HCT116 (cell line): ENCODE measurements around the gene NEUROD2. TPM values are rescaled to one million over a fixed set of nuclear protein-coding genes. Genes with fewer than 3 reads are reported as not detected.

Source experiments
- ATAC-seq: fragments of 200-7000 bp; cut with Tn5 transposase; 2 replicates; pipeline ENCODE4 v1.9.1; 2020; ENCODE audit warnings: mild to moderate bottlenecking, moderate library complexity
- BruUV-seq: library from RNA; stranded (reverse); fragments of 400-500 nt; replicated peaks from 2 replicates; lab custom pipeline; 2021; lab: Mats Ljungman, UMichigan
- CTCF ChIA-PET: fragments of 300-600 bp; sonication (Branson Sonifier 250); formaldehyde crosslinking; loops from one replicate; lab custom pipeline; 2021; ENCODE audit warnings: antibody characterized with exemption; lab: Charles Lee
- POLR2A ChIA-PET: fragments of 300-600, 350-600 bp; sonication (Branson Sonifier 250); formaldehyde crosslinking; loops from one replicate; lab custom pipeline; 2021; ENCODE audit warnings: antibody characterized with exemption; lab: Charles Lee
- RAD21 ChIA-PET, 2 experiments: fragments of 300-600 bp; sonication (Branson Sonifier 250); formaldehyde crosslinking; loops; one replicate each; lab custom pipeline; 2023; ENCODE audit warnings: low total read pairs in 2 of 2; ENCODE audit not compliant: uncharacterized antibody in 2 of 2, unreplicated experiment in 2 of 2, low non-redundant PET in 1 of 2; lab: Charles Lee
- DNase-seq: peaks from one replicate; pipeline ENCODE4 v3.0.0-alpha.2; 2010; ENCODE audit warnings: low read depth, low spot score
- H2AFZ ChIP-seq: fragments of 200-600 bp; shearing (Covaris generic), sonication (generic); 2 replicates; pipeline ENCODE4 v1.6.1; 2017; ENCODE audit warnings: low read depth, mixed run types, mixed read lengths, antibody characterized with exemption, low read length; ENCODE audit not compliant: poor library complexity, severe bottlenecking
- H3K27ac ChIP-seq: 2 replicates; pipeline ENCODE4 v1.5.1; 2012; ENCODE audit warnings: low read depth, low read length
- H3K27me3 ChIP-seq: fragments of 200-600 bp; sonication (generic); 2 replicates; pipeline ENCODE4 v1.6.1; 2016; ENCODE audit warnings: mixed run types, low read length, mixed read lengths; ENCODE audit not compliant: insufficient read depth
- H3K36me3 ChIP-seq, 2 experiments: fragments of 200-500 bp in 1 of 2; fragments of 200-600 bp in 1 of 2; sonication (Bioruptor generic) in 1 of 2; sonication (generic) in 1 of 2; 2 replicates each; pipeline versions ENCODE4 v1.5.1 to v1.6.1; 2014 to 2016; ENCODE audit warnings: low read length in 2 of 2, inconsistent platforms in 1 of 2, mixed read lengths in 1 of 2, mixed run types in 1 of 2; ENCODE audit not compliant: insufficient read depth in 2 of 2, control insufficient read depth in 1 of 2
- H3K4me1 ChIP-seq, 2 experiments: fragments of 200-600 bp in 1 of 2; sonication (generic) in 1 of 2; 2 replicates each; pipeline versions ENCODE4 v1.5.1 to v1.6.1; 2012 to 2017; ENCODE audit warnings: low read length in 2 of 2, inconsistent platforms in 1 of 2, mild to moderate bottlenecking in 1 of 2, mixed read lengths in 1 of 2, mixed run types in 1 of 2, moderate library complexity in 1 of 2; ENCODE audit not compliant: insufficient read depth in 2 of 2, control insufficient read depth in 1 of 2
- H3K4me2 ChIP-seq: fragments of 200-600 bp; sonication (generic); 2 replicates; pipeline ENCODE4 v1.6.1; 2017; ENCODE audit warnings: mixed run types, low read length, mixed read lengths
- H3K4me3 ChIP-seq, 2 experiments: fragments of 200-600 bp in 1 of 2; sonication (generic) in 1 of 2; replicated peaks in 1 of 2; 2 replicates each; pipeline ENCODE4 v1.5.1; 2011 to 2016; ENCODE audit warnings: low read length in 2 of 2, control low read depth in 1 of 2, low read depth in 1 of 2, mild to moderate bottlenecking in 1 of 2, mixed read lengths in 1 of 2, mixed run types in 1 of 2
- H3K79me2 ChIP-seq: fragments of 200-600 bp; sonication (generic); 2 replicates; pipeline ENCODE4 v1.6.1; 2017; ENCODE audit warnings: mild to moderate bottlenecking, mixed run types, low read length, moderate library complexity, mixed read lengths; ENCODE audit not compliant: insufficient read depth
- H3K9ac ChIP-seq: fragments of 200-600 bp; sonication (generic); 2 replicates; pipeline ENCODE4 v1.6.1; 2016; ENCODE audit warnings: low read length, mixed read lengths
- H3K9me2 ChIP-seq: fragments of 200-600 bp; sonication (generic), shearing (Covaris generic); 2 replicates; pipeline ENCODE4 v1.6.1; 2017; ENCODE audit warnings: mixed run types, mild to moderate bottlenecking, moderate library complexity; ENCODE audit not compliant: insufficient read depth
- H3K9me3 ChIP-seq, 2 experiments: fragments of 200-500 bp in 1 of 2; fragments of 200-600 bp in 1 of 2; sonication (Bioruptor generic) in 1 of 2; sonication (generic) in 1 of 2; 2 replicates each; pipeline ENCODE4 v1.6.1; 2014 to 2017; ENCODE audit warnings: low read length in 2 of 2, mixed read lengths in 2 of 2, inconsistent platforms in 1 of 2, low read depth in 1 of 2, mild to moderate bottlenecking in 1 of 2, mixed run types in 1 of 2, moderate library complexity in 1 of 2; ENCODE audit not compliant: control insufficient read depth in 1 of 2, insufficient read depth in 1 of 2
- H4K20me1 ChIP-seq: fragments of 200-600 bp; sonication (generic), shearing (Covaris generic); 2 replicates; pipeline ENCODE4 v1.6.1; 2017; ENCODE audit warnings: mixed run types, mild to moderate bottlenecking, moderate library complexity; ENCODE audit not compliant: insufficient read depth
- CEBPB ChIP-seq: IDR thresholded peaks from 2 replicates; pipeline ENCODE4 v1.6.1; 2012; ENCODE audit warnings: low read depth
- EGR1 ChIP-seq: IDR thresholded peaks from 2 replicates; pipeline ENCODE4 v1.6.1; 2012; ENCODE audit warnings: low read depth
- ELF1 ChIP-seq: IDR thresholded peaks from 2 replicates; pipeline ENCODE4 v1.6.1; 2012; ENCODE audit warnings: low read depth, borderline replicate concordance
- EZH2 ChIP-seq: fragments of 200-600 bp; sonication (generic); IDR thresholded peaks from 2 replicates; pipeline ENCODE4 v1.6.1; 2017; ENCODE audit warnings: antibody characterized with exemption, mixed run types
- EZH2phosphoT487 ChIP-seq: fragments of 200-600 bp; IDR thresholded peaks from 2 replicates; pipeline ENCODE4 v1.6.1; 2018; ENCODE audit warnings: antibody characterized with exemption, borderline replicate concordance
- MAX ChIP-seq: IDR thresholded peaks from 2 replicates; pipeline ENCODE4 v1.6.1; 2012
- REST ChIP-seq: IDR thresholded peaks from 2 replicates; pipeline ENCODE4 v1.6.1; 2012; ENCODE audit warnings: low read depth
- SP1 ChIP-seq: IDR thresholded peaks from 2 replicates; pipeline ENCODE4 v1.6.1; 2012; ENCODE audit warnings: low read depth
- SRF ChIP-seq: IDR thresholded peaks from 2 replicates; pipeline ENCODE4 v1.6.1; 2012; ENCODE audit warnings: low read depth
- YY1 ChIP-seq: IDR thresholded peaks from 2 replicates; pipeline ENCODE4 v1.6.1; 2011; ENCODE audit warnings: low read length, low read depth, moderate library complexity, mild to moderate bottlenecking; ENCODE audit not compliant: insufficient replicate concordance; ENCODE audit errors: extremely low read depth
- intact Hi-C: fragments of 100-400 bp; cut with micrococcal nuclease; formaldehyde crosslinking; loops from 2 replicates; pipeline ENCODE4 v1.10.0; 2022
- total RNA-seq: library from RNA; stranded (reverse); gene quantifications from one replicate; pipeline ENCODE4 v1.2.1, GENCODE V29; 2021; ENCODE audit not compliant: unreplicated experiment

Gene NEUROD2
- total RNA-seq, 1 experiment from 2014 or later, result not detected

- Histone ChIP-seq H3K4me3 (no peak overlapping the region), H3K36me3 (no peaks in the 10 kb centered on the region), H2AFZ (no peak overlapping the region), H3K4me2 (no peak overlapping the region), H3K4me1 (peaks cover 6 to 12% of the 10 kb centered on the region in 2 experiments; a peak in 3 of 4 replicates), H3K9me3 (no peaks in the 10 kb centered on the region), H3K27me3 (no peaks in the 10 kb centered on the region), H3K9me2 (no peaks in the 10 kb centered on the region), H3K27ac (no peak overlapping the region), H3K79me2 (no peaks in the 10 kb centered on the region), H3K9ac (no peak overlapping the region), H4K20me1 (no peaks in the 10 kb centered on the region)
- ATAC-seq (no peak), DNase-seq (no peak)
- RAD21 ChIA-PET, result no interaction called here
- no peak for TF ChIP-seq REST
- TF ChIP-seq CEBPB, result no peak
- no peak for TF ChIP-seq YY1
- no peak for TF ChIP-seq MAX
- no peak for TF ChIP-seq SP1
- no peak for TF ChIP-seq ELF1
- no peak for TF ChIP-seq EZH2phosphoT487
- no peak for TF ChIP-seq EGR1
- TF ChIP-seq EZH2, result no peak
- TF ChIP-seq SRF, result no peak
- CTCF ChIA-PET, result interaction anchor here (1.4 to 2.2 kb wide), 2 partner anchors 9 to 10 kb away, joined by 7 to 11 read pairs; no protein-coding TSS in a partner anchor
- intact Hi-C loops, result no loop called here
- POLR2A ChIA-PET, result no interaction called here
- BruUV-seq, result no TSS peak
These were observed 5.3 kb upstream of the NEUROD2 start for GRCh38 chr17:39612935-39613464.
